Uterus (tissue), 2 donors: ENCODE data around the gene FBXO21.

Experiments
- POLR2A ChIP-seq, 2 donors: fragments of 450-650 bp; IDR thresholded peaks; one replicate each; pipeline ENCODE4 v1.6.1; 2016; ENCODE audit warnings: antibody characterized with exemption in 2 of 2, mild to moderate bottlenecking in 1 of 2, moderate library complexity in 1 of 2
- TF ChIP-seq, protein P1 (sequence below), 4 experiments: fragments of 200-600 bp in 2 of 4; fragments of 450-650 bp in 2 of 4; sonication (generic) in 2 of 4; IDR thresholded peaks; one replicate each; pipeline ENCODE4 v1.5.1; 2016 to 2019; ENCODE audit warnings: antibody characterized with exemption in 4 of 4, mild to moderate bottlenecking in 2 of 4, moderate library complexity in 1 of 4

- TF ChIP-seq, protein P1, sequence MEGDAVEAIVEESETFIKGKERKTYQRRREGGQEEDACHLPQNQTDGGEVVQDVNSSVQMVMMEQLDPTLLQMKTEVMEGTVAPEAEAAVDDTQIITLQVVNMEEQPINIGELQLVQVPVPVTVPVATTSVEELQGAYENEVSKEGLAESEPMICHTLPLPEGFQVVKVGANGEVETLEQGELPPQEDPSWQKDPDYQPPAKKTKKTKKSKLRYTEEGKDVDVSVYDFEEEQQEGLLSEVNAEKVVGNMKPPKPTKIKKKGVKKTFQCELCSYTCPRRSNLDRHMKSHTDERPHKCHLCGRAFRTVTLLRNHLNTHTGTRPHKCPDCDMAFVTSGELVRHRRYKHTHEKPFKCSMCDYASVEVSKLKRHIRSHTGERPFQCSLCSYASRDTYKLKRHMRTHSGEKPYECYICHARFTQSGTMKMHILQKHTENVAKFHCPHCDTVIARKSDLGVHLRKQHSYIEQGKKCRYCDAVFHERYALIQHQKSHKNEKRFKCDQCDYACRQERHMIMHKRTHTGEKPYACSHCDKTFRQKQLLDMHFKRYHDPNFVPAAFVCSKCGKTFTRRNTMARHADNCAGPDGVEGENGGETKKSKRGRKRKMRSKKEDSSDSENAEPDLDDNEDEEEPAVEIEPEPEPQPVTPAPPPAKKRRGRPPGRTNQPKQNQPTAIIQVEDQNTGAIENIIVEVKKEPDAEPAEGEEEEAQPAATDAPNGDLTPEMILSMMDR (IDR thresholded peaks at IDR 0.05), result no peak
- TF ChIP-seq POLR2A (IDR thresholded peaks at IDR 0.05), result no peak
These were observed 84.4 kb downstream of the FBXO21 start for GRCh38 chr12:117105902-117106301.
